ENCODE data around the gene RAP2A.

GRCh38 chr13:97436845-97437244 is 2.9 kb downstream of the RAP2A start:
- TF ChIP-seq CTCF (IDR thresholded peaks at IDR 0.05; ENCODE audit: poor library complexity): no peak
- no peak for TF ChIP-seq EZH2phosphoT487 (IDR thresholded peaks at IDR 0.05; ENCODE audit: low read depth, severe bottlenecking, unreplicated experiment)
- no peak for TF ChIP-seq EZH2 (IDR thresholded peaks at IDR 0.05; ENCODE audit: borderline replicate concordance)

Measured in hepatocyte (in vitro differentiated cells).